Stimulated activated CD4-positive, alpha-beta T cell treated with anti-CD3 and anti-CD28 coated beads, Interleukin-1b, Interleukin-23, amount 100 ng/mL, for 1 hour (primary cell): ENCODE data around the gene PHB1.
A peak's percentile ranks its signal among the peaks of the same experiment; 100 is the strongest.

Source experiments
- DNase-seq, 2 donors: peaks; one replicate each; pipeline ENCODE4 v3.0.0-alpha.2; 2020; ENCODE audit warnings: low read depth in 2 of 2

Gene PHB1

GRCh38 chr17:49414622-49415350, at the start of gene PHB1:
Gene PHB1 (minus strand): TSS chr17:49414882. CDS start chr17:49413264, 1,618 bp downstream.
- DNase-seq: peak; percentile 82 to 84

- DNase-seq: no peak
These were observed 49.4 kb upstream of the PHB1 start for GRCh38 chr17:49464049-49464448.

GRCh38 chr17:49461580-49461979, 46.9 kb upstream of the PHB1 start:
- no peak for DNase-seq

- DNase-seq: no peak
These were observed 45.7 kb upstream of the PHB1 start for GRCh38 chr17:49460401-49460800.

GRCh38 chr17:49459401-49459984, 44.8 kb upstream of the PHB1 start:
- DNase-seq: no peak

- DNase-seq: no peak
These were observed 43.2 kb upstream of the PHB1 start for GRCh38 chr17:49457564-49458535.

GRCh38 chr17:49456183-49456965, 41.7 kb upstream of the PHB1 start:
- DNase-seq: no peak

GRCh38 chr17:49455272-49455861, 40.7 kb upstream of the PHB1 start:
- DNase-seq: no peak

- DNase-seq: no peak
These were observed 39.4 kb upstream of the PHB1 start for GRCh38 chr17:49454050-49454449.

GRCh38 chr17:49452661-49453060, 38.0 kb upstream of the PHB1 start:
- DNase-seq: no peak

- DNase-seq: no peak
These were observed 37.5 kb upstream of the PHB1 start for GRCh38 chr17:49452201-49452600.

- DNase-seq: no peak
These were observed 36.1 kb upstream of the PHB1 start for GRCh38 chr17:49450735-49451134.

GRCh38 chr17:49450181-49450580, 35.5 kb upstream of the PHB1 start:
- no peak for DNase-seq

GRCh38 chr17:49447628-49448302, 33.1 kb upstream of the PHB1 start:
- no peak for DNase-seq

- DNase-seq: no peak
These were observed 30.9 kb upstream of the PHB1 start for GRCh38 chr17:49445591-49445990.

- no peak for DNase-seq
These were observed 29.7 kb upstream of the PHB1 start for GRCh38 chr17:49444384-49444783.

GRCh38 chr17:49443862-49444261, 29.2 kb upstream of the PHB1 start:
- no peak for DNase-seq

- DNase-seq: no peak
These were observed 27.4 kb upstream of the PHB1 start for GRCh38 chr17:49442041-49442440.

GRCh38 chr17:49441578-49441977, 26.9 kb upstream of the PHB1 start:
- no peak for DNase-seq

GRCh38 chr17:49440581-49440980, 25.9 kb upstream of the PHB1 start:
- DNase-seq: no peak
